ENCODE results near the gene RAD51B.

The RAD51B gene

DNA sequence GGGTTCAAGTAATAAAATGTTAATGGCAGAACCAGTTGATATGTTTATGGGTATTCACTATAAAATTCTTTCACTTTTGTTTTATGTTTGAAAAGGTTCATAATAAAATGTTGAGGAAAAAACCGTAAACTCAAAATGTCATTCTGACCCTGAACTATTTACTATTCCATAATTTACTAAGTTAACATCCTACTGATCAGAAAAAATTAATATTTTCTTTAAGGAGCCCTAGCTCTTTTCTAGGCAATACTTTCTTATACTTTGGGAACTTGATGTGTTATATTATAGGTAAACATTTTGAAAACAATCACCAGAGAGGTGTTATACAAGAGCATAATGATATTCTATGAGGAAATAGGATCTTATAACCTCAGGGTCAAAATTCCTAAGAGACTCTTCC lies 638.7 kb downstream of the RAD51B start:
- Histone ChIP-seq H4K5ac (ENCODE audit: low read length) (no peak overlapping the region), H2AK5ac (ENCODE audit: low read length) (no peak overlapping the region), H2BK15ac (replicated peaks; ENCODE audit: low read depth) (no peak overlapping the region), H2BK5ac (ENCODE audit: low read length) (no peak overlapping the region), H3K23ac (ENCODE audit: low read length) (no peak overlapping the region), H4K8ac (ENCODE audit: low read depth, low read length) (no peak overlapping the region), H3K79me2 (ENCODE audit: control insufficient read depth, insufficient read depth, low read length) (no peaks in the 10 kb centered on the region), H3K4me2 (ENCODE audit: low read length) (no peak overlapping the region), H3K27me3 (ENCODE audit: insufficient read depth, low read length, poor library complexity) (no peaks in the 10 kb centered on the region), H3K4ac (ENCODE audit: low read depth, low read length) (no peak overlapping the region), H3K9ac (ENCODE audit: low read length) (no peak overlapping the region), H2BK120ac (ENCODE audit: low read depth, low read length) (no peak overlapping the region), H3K4me3 (ENCODE audit: low read length) (no peak overlapping the region), H3K36me3 (ENCODE audit: control insufficient read depth, insufficient read depth, low read length) (no peaks in the 10 kb centered on the region), H3K27ac (ENCODE audit: low read depth, low read length) (no peak overlapping the region), H3K18ac (ENCODE audit: low read length) (no peak overlapping the region), H3K79me1 (ENCODE audit: low read length) (no peaks in the 10 kb centered on the region), H3K4me1 (ENCODE audit: control insufficient read depth, low read depth, low read length) (peaks cover 5% of the 10 kb centered on the region), H3K56ac (ENCODE audit: low read length) (no peak overlapping the region)
- no CpG with 5 or more reads among the region's 1 CpG for WGBS (ENCODE audit: extremely low coverage, insufficient coverage, low lambda C conversion rate)
- no peak for DNase-seq

DNA sequence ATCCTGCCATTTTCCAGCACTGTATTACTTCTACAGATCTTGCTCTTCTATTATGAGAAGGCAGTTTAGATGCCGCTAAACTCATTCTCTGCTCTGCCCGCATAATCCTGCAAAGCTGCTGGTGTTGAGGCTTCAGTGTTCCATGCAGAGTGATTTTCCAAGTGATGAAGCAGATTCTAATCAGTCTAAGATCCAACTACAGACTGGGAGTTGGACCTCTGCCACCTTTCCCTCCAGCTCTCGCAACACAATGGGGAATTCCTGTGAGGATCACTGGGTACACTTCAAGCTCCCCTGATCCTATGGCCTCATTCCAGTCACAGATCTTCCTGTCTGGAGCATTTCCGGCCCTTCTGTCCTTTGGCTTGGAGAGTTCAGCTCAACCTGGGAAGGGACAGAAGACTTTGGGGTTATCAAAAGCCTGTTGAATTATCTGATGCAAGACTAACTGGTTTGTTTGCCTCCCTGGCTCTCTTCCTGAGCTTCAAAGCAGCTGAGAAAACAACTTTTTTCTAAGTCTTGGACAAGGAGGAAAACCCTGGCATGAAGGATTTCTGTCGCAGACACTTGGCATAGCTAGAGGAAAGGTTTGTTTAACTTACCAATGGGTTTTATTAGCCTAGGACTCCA lies 639.4 kb downstream of the RAD51B start:
- no peak overlapping the region for H2BK120ac ChIP-seq (ENCODE audit: low read depth, low read length)
- H3K36me3 ChIP-seq (ENCODE audit: control insufficient read depth, insufficient read depth, low read length), result no peaks in the 10 kb centered on the region
- no peak overlapping the region for H4K5ac ChIP-seq (ENCODE audit: low read length)
- no peak overlapping the region for H4K8ac ChIP-seq (ENCODE audit: low read depth, low read length)
- H3K23ac ChIP-seq (ENCODE audit: low read length), result no peak overlapping the region
- H2AK5ac ChIP-seq (ENCODE audit: low read length), result no peak overlapping the region
- no peaks in the 10 kb centered on the region for H3K79me1 ChIP-seq (ENCODE audit: low read length)
- peak overlapping the region; percentile 2 for H3K56ac ChIP-seq (ENCODE audit: low read length)
- H3K27ac ChIP-seq (ENCODE audit: low read depth, low read length), result peak overlapping the region; percentile 7
- H3K27me3 ChIP-seq (ENCODE audit: insufficient read depth, low read length, poor library complexity), result no peaks in the 10 kb centered on the region
- no peak overlapping the region for H2BK5ac ChIP-seq (ENCODE audit: low read length)
- no peak overlapping the region for H3K9ac ChIP-seq (ENCODE audit: low read length)
- no peak overlapping the region for H3K4me3 ChIP-seq (ENCODE audit: low read length)
- H3K18ac ChIP-seq (ENCODE audit: low read length), result no peak overlapping the region
- DNase-seq, result peak; percentile 95
- no peak overlapping the region for H2BK15ac ChIP-seq (replicated peaks; ENCODE audit: low read depth)
- no peaks in the 10 kb centered on the region for H3K79me2 ChIP-seq (ENCODE audit: control insufficient read depth, insufficient read depth, low read length)
- no peak overlapping the region for H3K4ac ChIP-seq (ENCODE audit: low read depth, low read length)
- H3K4me2 ChIP-seq (ENCODE audit: low read length), result no peak overlapping the region
- WGBS (ENCODE audit: extremely low coverage, insufficient coverage, low lambda C conversion rate), result no CpG with 5 or more reads among the region's 5 CpGs
- H3K4me1 ChIP-seq (ENCODE audit: control insufficient read depth, low read depth, low read length), result peaks cover 5% of the 10 kb centered on the region

DNA sequence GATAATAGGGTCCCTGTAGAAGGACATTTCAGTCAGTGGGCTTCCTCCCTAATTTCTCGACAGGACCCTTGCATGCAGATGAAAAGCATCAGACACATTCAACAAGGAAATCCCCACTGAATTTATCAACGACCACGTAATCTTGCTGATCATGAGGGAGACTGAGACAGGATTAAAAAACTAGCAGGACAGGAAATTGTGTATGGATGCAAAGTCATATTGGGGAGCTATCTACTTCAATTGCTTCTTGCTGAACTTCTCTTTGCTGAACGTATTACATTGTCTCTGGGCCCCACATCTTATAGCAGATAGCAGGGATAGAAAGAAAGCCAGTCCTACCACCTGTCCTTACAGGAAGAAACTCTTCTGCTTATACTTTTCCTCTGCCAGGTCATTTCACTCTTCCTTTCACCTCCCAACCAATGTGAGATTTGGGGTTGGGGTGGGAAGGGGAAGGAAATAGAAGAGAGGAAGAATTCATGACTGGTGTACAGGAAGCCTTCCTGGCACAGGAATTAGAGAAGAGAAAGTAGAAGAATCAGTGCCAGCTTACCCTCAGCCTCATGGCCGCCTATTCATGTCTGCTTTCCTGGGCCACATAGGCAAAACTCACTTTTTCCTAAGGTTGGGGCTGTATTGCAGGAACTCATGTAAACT lies 640.0 kb downstream of the RAD51B start:
- peaks cover 5% of the 10 kb centered on the region for H3K4me1 ChIP-seq (ENCODE audit: control insufficient read depth, low read depth, low read length)
- H3K4ac ChIP-seq (ENCODE audit: low read depth, low read length), result no peak overlapping the region
- WGBS (ENCODE audit: extremely low coverage, insufficient coverage, low lambda C conversion rate), result no CpG with 5 or more reads among the region's 5 CpGs
- H4K5ac ChIP-seq (ENCODE audit: low read length), result no peak overlapping the region
- no peaks in the 10 kb centered on the region for H3K79me1 ChIP-seq (ENCODE audit: low read length)
- H3K18ac ChIP-seq (ENCODE audit: low read length), result peak overlapping the region; percentile 53
- H3K9ac ChIP-seq (ENCODE audit: low read length), result no peak overlapping the region
- peak overlapping the region; percentile 7 for H3K27ac ChIP-seq (ENCODE audit: low read depth, low read length)
- no peaks in the 10 kb centered on the region for H3K79me2 ChIP-seq (ENCODE audit: control insufficient read depth, insufficient read depth, low read length)
- H3K4me2 ChIP-seq (ENCODE audit: low read length), result no peak overlapping the region
- no peak overlapping the region for H2BK5ac ChIP-seq (ENCODE audit: low read length)
- no peak overlapping the region for H2AK5ac ChIP-seq (ENCODE audit: low read length)
- no peak overlapping the region for H3K56ac ChIP-seq (ENCODE audit: low read length)
- H2BK120ac ChIP-seq (ENCODE audit: low read depth, low read length), result peak overlapping the region; percentile 36
- H2BK15ac ChIP-seq (replicated peaks; ENCODE audit: low read depth), result no peak overlapping the region
- H3K23ac ChIP-seq (ENCODE audit: low read length), result no peak overlapping the region
- no peak for DNase-seq
- no peaks in the 10 kb centered on the region for H3K27me3 ChIP-seq (ENCODE audit: insufficient read depth, low read length, poor library complexity)
- no peaks in the 10 kb centered on the region for H3K36me3 ChIP-seq (ENCODE audit: control insufficient read depth, insufficient read depth, low read length)
- no peak overlapping the region for H3K4me3 ChIP-seq (ENCODE audit: low read length)
- peak overlapping the region; percentile 39 for H4K8ac ChIP-seq (ENCODE audit: low read depth, low read length)

DNA sequence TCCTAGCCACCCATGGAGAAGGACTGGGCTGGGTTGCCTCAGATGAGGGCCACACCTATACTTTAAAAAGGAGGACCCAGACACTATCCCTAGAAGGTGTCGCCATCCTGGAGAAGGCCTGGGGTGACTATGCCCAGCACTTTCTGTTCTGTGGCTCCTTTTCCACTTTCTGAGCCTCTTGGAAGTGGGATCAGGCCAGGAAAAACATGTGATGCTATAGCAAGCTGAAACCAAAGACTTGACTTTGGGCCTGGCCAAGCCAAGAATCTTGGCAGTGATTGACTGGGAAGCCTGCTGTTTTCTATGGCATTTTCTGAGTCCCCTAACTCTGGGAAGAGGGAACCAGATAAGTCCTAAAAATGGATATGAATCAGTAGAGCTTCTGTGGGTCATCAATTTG lies 641.0 kb downstream of the RAD51B start:
- Histone ChIP-seq H3K79me1 (ENCODE audit: low read length) (no peaks in the 10 kb centered on the region), H4K5ac (ENCODE audit: low read length) (no peak overlapping the region), H3K4ac (ENCODE audit: low read depth, low read length) (no peak overlapping the region), H3K4me2 (ENCODE audit: low read length) (no peak overlapping the region), H4K8ac (ENCODE audit: low read depth, low read length) (no peak overlapping the region), H2AK5ac (ENCODE audit: low read length) (no peak overlapping the region), H3K56ac (ENCODE audit: low read length) (no peak overlapping the region), H3K27me3 (ENCODE audit: insufficient read depth, low read length, poor library complexity) (no peaks in the 10 kb centered on the region), H3K79me2 (ENCODE audit: control insufficient read depth, insufficient read depth, low read length) (no peaks in the 10 kb centered on the region), H3K4me1 (ENCODE audit: control insufficient read depth, low read depth, low read length) (peaks cover 5% of the 10 kb centered on the region), H3K36me3 (ENCODE audit: control insufficient read depth, insufficient read depth, low read length) (no peaks in the 10 kb centered on the region), H3K23ac (ENCODE audit: low read length) (no peak overlapping the region), H3K9ac (ENCODE audit: low read length) (no peak overlapping the region), H2BK5ac (ENCODE audit: low read length) (no peak overlapping the region), H3K4me3 (ENCODE audit: low read length) (no peak overlapping the region), H2BK120ac (ENCODE audit: low read depth, low read length) (no peak overlapping the region), H3K27ac (ENCODE audit: low read depth, low read length) (no peak overlapping the region), H3K18ac (ENCODE audit: low read length) (no peak overlapping the region), H2BK15ac (replicated peaks; ENCODE audit: low read depth) (no peak overlapping the region)
- DNase-seq, result no peak
- WGBS (ENCODE audit: extremely low coverage, insufficient coverage, low lambda C conversion rate), result no CpG with 5 or more reads among the region's 1 CpG

DNA sequence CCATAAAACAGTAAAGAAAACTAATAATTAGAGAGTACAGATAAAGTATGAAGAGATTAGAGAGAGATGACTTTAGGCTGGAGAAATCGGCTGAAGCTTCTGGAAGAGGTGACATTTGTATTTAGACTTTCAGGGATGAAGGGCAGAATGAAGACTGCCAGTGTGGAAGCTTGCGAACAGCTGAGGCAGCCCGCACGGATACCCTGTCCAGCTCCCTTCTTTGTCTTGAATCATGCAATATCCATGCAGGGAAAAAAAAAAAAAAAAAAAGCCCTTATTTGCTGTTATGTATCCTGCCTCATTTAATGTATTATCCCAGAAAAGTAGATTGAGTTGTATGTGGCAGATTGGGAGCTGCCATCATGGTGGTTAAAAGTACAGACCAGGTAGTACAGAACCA lies 641.5 kb downstream of the RAD51B start:
- H3K23ac ChIP-seq (ENCODE audit: low read length), result no peak overlapping the region
- no peak overlapping the region for H3K4ac ChIP-seq (ENCODE audit: low read depth, low read length)
- H3K27me3 ChIP-seq (ENCODE audit: insufficient read depth, low read length, poor library complexity), result no peaks in the 10 kb centered on the region
- H2BK120ac ChIP-seq (ENCODE audit: low read depth, low read length), result no peak overlapping the region
- H3K4me2 ChIP-seq (ENCODE audit: low read length), result no peak overlapping the region
- H3K56ac ChIP-seq (ENCODE audit: low read length), result no peak overlapping the region
- no peak overlapping the region for H4K5ac ChIP-seq (ENCODE audit: low read length)
- H2BK15ac ChIP-seq (replicated peaks; ENCODE audit: low read depth), result no peak overlapping the region
- no peaks in the 10 kb centered on the region for H3K79me2 ChIP-seq (ENCODE audit: control insufficient read depth, insufficient read depth, low read length)
- H3K4me1 ChIP-seq (ENCODE audit: control insufficient read depth, low read depth, low read length), result peaks cover 5% of the 10 kb centered on the region
- H3K36me3 ChIP-seq (ENCODE audit: control insufficient read depth, insufficient read depth, low read length), result no peaks in the 10 kb centered on the region
- H3K79me1 ChIP-seq (ENCODE audit: low read length), result no peaks in the 10 kb centered on the region
- H2BK5ac ChIP-seq (ENCODE audit: low read length), result no peak overlapping the region
- H3K27ac ChIP-seq (ENCODE audit: low read depth, low read length), result no peak overlapping the region
- H4K8ac ChIP-seq (ENCODE audit: low read depth, low read length), result no peak overlapping the region
- no peak overlapping the region for H3K18ac ChIP-seq (ENCODE audit: low read length)
- DNase-seq, result no peak
- WGBS (ENCODE audit: extremely low coverage, insufficient coverage, low lambda C conversion rate), result no CpG with 5 or more reads among the region's 4 CpGs
- H3K4me3 ChIP-seq (ENCODE audit: low read length), result no peak overlapping the region
- H3K9ac ChIP-seq (ENCODE audit: low read length), result no peak overlapping the region
- H2AK5ac ChIP-seq (ENCODE audit: low read length), result no peak overlapping the region

DNA sequence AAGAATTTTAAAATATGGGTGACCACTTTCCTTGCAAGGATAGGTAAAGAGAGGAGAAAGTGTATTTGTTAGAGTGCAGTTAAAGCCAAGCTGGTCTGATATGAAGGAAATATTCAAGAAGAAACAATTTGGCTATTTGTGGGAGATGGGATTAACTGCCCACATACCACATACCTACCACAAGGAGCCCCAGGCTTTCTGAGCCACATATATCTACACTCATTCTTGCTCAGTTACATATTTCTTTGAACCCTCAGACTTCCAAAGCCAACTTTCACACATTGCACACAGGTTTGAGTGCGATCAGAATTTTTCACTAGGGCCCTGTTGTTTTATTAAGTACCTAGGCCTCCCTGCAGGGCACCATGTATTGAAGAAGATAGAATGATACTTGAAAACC lies 643.1 kb downstream of the RAD51B start:
- Histone ChIP-seq H3K27ac (ENCODE audit: low read depth, low read length) (no peak overlapping the region), H2BK5ac (ENCODE audit: low read length) (no peak overlapping the region), H3K27me3 (ENCODE audit: insufficient read depth, low read length, poor library complexity) (no peaks in the 10 kb centered on the region), H2BK120ac (ENCODE audit: low read depth, low read length) (no peak overlapping the region), H2BK15ac (replicated peaks; ENCODE audit: low read depth) (no peak overlapping the region), H3K79me1 (ENCODE audit: low read length) (no peaks in the 10 kb centered on the region), H4K5ac (ENCODE audit: low read length) (no peak overlapping the region), H3K4me3 (ENCODE audit: low read length) (no peak overlapping the region), H3K4ac (ENCODE audit: low read depth, low read length) (no peak overlapping the region), H3K4me2 (ENCODE audit: low read length) (no peak overlapping the region), H3K56ac (ENCODE audit: low read length) (no peak overlapping the region), H3K36me3 (ENCODE audit: control insufficient read depth, insufficient read depth, low read length) (no peaks in the 10 kb centered on the region), H2AK5ac (ENCODE audit: low read length) (no peak overlapping the region), H3K79me2 (ENCODE audit: control insufficient read depth, insufficient read depth, low read length) (no peaks in the 10 kb centered on the region), H4K8ac (ENCODE audit: low read depth, low read length) (no peak overlapping the region), H3K18ac (ENCODE audit: low read length) (no peak overlapping the region), H3K4me1 (ENCODE audit: control insufficient read depth, low read depth, low read length) (peaks cover 5% of the 10 kb centered on the region), H3K23ac (ENCODE audit: low read length) (no peak overlapping the region), H3K9ac (ENCODE audit: low read length) (no peak overlapping the region)
- WGBS (ENCODE audit: extremely low coverage, insufficient coverage, low lambda C conversion rate), result no CpG with 5 or more reads among the region's 1 CpG
- DNase-seq, result no peak
